Fibroblast of gingiva (primary cell): Measurements from ENCODE around the gene PNKD.

ENCODE experiments used
- DNase-seq: peaks from one replicate; pipeline ENCODE4 v3.0.0-alpha.2; 2011; ENCODE audit warnings: low read depth

Gene PNKD

GRCh38 chr2:218375212-218375611 is 104.9 kb downstream of the PNKD start:
- peak; percentile 55 for DNase-seq

- no peak for DNase-seq
Observed at GRCh38 chr2:218378053-218378452, 107.7 kb downstream of the PNKD start.

GRCh38 chr2:218381916-218382366 is 111.6 kb downstream of the PNKD start, which contains the start of gene SLC11A1:
Gene SLC11A1 (plus strand): TSS chr2:218382273. CDS start chr2:218382369, 96 bp downstream.
- DNase-seq = peak; percentile 22

- DNase-seq = no peak
Observed at GRCh38 chr2:218382785-218383184, 112.5 kb downstream of the PNKD start.

- no peak for DNase-seq
Observed at GRCh38 chr2:218383892-218384519, 113.7 kb downstream of the PNKD start.

- no peak for DNase-seq
Observed at GRCh38 chr2:218384975-218385374, 114.7 kb downstream of the PNKD start.

GRCh38 chr2:218386505-218387368 is 116.4 kb downstream of the PNKD start:
- no peak for DNase-seq

GRCh38 chr2:218387369-218388194 is 117.3 kb downstream of the PNKD start:
- DNase-seq = peak; percentile 51

GRCh38 chr2:218389333-218390150 is 119.2 kb downstream of the PNKD start:
- DNase-seq = no peak

- no peak for DNase-seq
Observed at GRCh38 chr2:218391202-218391601, 120.9 kb downstream of the PNKD start.

GRCh38 chr2:218392459-218392858 is 122.1 kb downstream of the PNKD start:
- DNase-seq = no peak

- no peak for DNase-seq
Observed at GRCh38 chr2:218392891-218393462, 122.7 kb downstream of the PNKD start.

- DNase-seq = no peak
Observed at GRCh38 chr2:218393750-218394290, 123.5 kb downstream of the PNKD start.

GRCh38 chr2:218394298-218395089 is 124.2 kb downstream of the PNKD start:
- DNase-seq = no peak

GRCh38 chr2:218395090-218395444 is 124.7 kb downstream of the PNKD start:
- DNase-seq = no peak

- DNase-seq = no peak
Observed at GRCh38 chr2:218395456-218395825, 125.1 kb downstream of the PNKD start.

GRCh38 chr2:218395826-218396687 is 125.7 kb downstream of the PNKD start:
- peak; percentile 99 for DNase-seq
